A549 (cell line): ENCODE measurements around the gene ACO1.

Source experiments
- CTCF ChIP-seq: fragments of >200 bp; sonication (Bioruptor Twin); formaldehyde crosslinking; IDR thresholded peaks from 3 replicates; pipeline ENCODE4 v1.5.1; 2016
- JUNB ChIP-seq: fragments of >200 bp; sonication (Bioruptor Twin); formaldehyde crosslinking; IDR thresholded peaks from 2 replicates; pipeline ENCODE4 v1.6.1; 2016
- MAX ChIP-seq: IDR thresholded peaks from 2 replicates; pipeline ENCODE4 v1.6.1; 2012
- POLR2A ChIP-seq: IDR thresholded peaks from 2 replicates; pipeline ENCODE4 v1.6.1; 2012; ENCODE audit warnings: mild to moderate bottlenecking, low read length
- POLR2AphosphoS2 ChIP-seq: conservative IDR thresholded peaks from 2 replicates; pipeline ENCODE4 v1.6.1; 2012; ENCODE audit warnings: low read length, improper control_type of control experiment, inconsistent platforms
- SMC3 ChIP-seq: fragments of >200 bp; sonication (Bioruptor Twin); formaldehyde crosslinking; IDR thresholded peaks from 3 replicates; pipeline ENCODE4 v1.6.1; 2018; ENCODE audit warnings: inconsistent platforms

- TF ChIP-seq CTCF (no peak), SMC3 (no peak), POLR2A (no peak), POLR2AphosphoS2 (no peak), MAX (no peak), JUNB (no peak)
Measured at GRCh38 chr9:32414856-32415255, 30.4 kb downstream of the ACO1 start.
